ENCODE measurements around the gene GRIK2.

DNA sequence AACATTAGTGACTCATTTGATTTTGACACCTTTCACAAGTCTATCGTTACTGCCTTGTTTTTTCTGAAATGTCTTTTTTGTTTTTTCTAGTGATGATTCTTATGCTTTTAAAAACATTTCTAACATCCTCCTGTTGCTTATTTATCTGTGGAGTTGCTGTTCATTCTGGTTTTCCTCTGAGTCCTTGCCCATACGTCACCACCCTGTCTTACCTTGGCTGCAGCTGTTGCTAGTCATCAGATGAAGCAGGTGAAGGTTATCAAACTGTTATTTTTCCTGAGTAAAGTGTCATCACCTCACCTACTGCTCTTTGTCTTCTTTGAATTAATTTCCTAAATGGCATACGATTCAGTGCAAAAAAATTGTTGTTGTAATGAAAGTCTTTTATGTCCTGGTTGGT lies 376.6 kb downstream of the GRIK2 start:
- TF ChIP-seq POLR2A (IDR thresholded peaks at IDR 0.05) = no peak
- TF ChIP-seq, protein P1, sequence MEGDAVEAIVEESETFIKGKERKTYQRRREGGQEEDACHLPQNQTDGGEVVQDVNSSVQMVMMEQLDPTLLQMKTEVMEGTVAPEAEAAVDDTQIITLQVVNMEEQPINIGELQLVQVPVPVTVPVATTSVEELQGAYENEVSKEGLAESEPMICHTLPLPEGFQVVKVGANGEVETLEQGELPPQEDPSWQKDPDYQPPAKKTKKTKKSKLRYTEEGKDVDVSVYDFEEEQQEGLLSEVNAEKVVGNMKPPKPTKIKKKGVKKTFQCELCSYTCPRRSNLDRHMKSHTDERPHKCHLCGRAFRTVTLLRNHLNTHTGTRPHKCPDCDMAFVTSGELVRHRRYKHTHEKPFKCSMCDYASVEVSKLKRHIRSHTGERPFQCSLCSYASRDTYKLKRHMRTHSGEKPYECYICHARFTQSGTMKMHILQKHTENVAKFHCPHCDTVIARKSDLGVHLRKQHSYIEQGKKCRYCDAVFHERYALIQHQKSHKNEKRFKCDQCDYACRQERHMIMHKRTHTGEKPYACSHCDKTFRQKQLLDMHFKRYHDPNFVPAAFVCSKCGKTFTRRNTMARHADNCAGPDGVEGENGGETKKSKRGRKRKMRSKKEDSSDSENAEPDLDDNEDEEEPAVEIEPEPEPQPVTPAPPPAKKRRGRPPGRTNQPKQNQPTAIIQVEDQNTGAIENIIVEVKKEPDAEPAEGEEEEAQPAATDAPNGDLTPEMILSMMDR (IDR thresholded peaks at IDR 0.05) = no peak
